Measurements from ENCODE around the gene TMIGD2. TPM values are rescaled to one million over a fixed set of nuclear protein-coding genes. Genes with fewer than 3 reads are reported as not detected.
"Not testable (repeated sequence)": the region's sequence is repeated elsewhere in the genome, so short reads cannot be mapped to it uniquely, and the experiment has no call there.

Gene TMIGD2
- total RNA-seq, 3 donors from 2014 or later, result not detected

GRCh38 chr19:4278419-4279266 lies 23.5 kb downstream of the TMIGD2 start, which contains the start of gene SHD:
SHD (plus strand) TSS chr19:4279266; CDS start chr19:4280064, 798 bp downstream.
- H3K36me3 ChIP-seq, result no peaks in the 10 kb centered on the region
- H3K4me3 ChIP-seq, result peak within 1 kb of the TSS in 2 of 3 donors; percentile 26 to 57
- TF ChIP-seq POLR2A (IDR thresholded peaks at IDR 0.05), result no peak
- TF ChIP-seq POLR2AphosphoS5 (IDR thresholded peaks at IDR 0.05), result no peak
- TF ChIP-seq CTCF (IDR thresholded peaks at IDR 0.05), result no peak
- peaks cover 4 to 12% of the 10 kb centered on the region in 2 donors for H3K4me1 ChIP-seq
- H3K9me3 ChIP-seq, result no peaks in the 10 kb centered on the region
- no peak within 1 kb of the TSS for H3K27ac ChIP-seq
- no peak for DNase-seq (ENCODE audit: low spot score in 2 of 2)
- peaks cover 12 to 54% of the 10 kb centered on the region in 2 donors for H3K27me3 ChIP-seq
- intact Hi-C loops (cut with DNase I; ENCODE audit: low total_unique reads), result no loop called here

DNA sequence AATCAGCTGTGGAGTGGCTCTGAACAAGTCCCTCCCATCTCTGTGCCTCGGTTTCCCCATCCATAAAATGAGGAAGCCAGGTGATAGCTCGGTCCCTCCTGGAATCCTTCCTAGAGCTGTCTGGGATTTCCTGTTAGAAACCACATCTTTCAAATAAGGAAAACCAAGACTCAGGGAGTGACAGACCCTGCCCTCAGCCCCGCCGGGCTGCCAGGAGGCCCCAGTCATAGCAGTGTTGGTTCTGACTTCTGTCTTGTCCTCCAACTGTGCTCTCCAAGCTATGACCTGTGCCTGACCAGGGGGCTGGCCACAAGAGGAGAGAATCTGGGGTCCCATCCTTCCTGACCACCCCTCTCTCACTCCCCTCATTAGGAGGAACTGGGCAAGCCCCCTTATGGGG lies 24.2 kb downstream of the TMIGD2 start:
- H3K4me1 ChIP-seq, result peaks cover 4 to 12% of the 10 kb centered on the region in 2 donors
- H3K4me3 ChIP-seq, result no peak overlapping the region
- TF ChIP-seq CTCF (IDR thresholded peaks at IDR 0.05) (no peak), POLR2A (IDR thresholded peaks at IDR 0.05) (no peak), POLR2AphosphoS5 (IDR thresholded peaks at IDR 0.05) (no peak)
- H3K27me3 ChIP-seq, result peaks cover 12 to 52% of the 10 kb centered on the region in 2 donors
- intact Hi-C loops (cut with DNase I; ENCODE audit: low total_unique reads), result no loop called here
- DNase-seq (ENCODE audit: low spot score in 2 of 2), result no peak
- no peaks in the 10 kb centered on the region for H3K36me3 ChIP-seq
- no peak overlapping the region for H3K27ac ChIP-seq
- H3K9me3 ChIP-seq, result no peaks in the 10 kb centered on the region

DNA sequence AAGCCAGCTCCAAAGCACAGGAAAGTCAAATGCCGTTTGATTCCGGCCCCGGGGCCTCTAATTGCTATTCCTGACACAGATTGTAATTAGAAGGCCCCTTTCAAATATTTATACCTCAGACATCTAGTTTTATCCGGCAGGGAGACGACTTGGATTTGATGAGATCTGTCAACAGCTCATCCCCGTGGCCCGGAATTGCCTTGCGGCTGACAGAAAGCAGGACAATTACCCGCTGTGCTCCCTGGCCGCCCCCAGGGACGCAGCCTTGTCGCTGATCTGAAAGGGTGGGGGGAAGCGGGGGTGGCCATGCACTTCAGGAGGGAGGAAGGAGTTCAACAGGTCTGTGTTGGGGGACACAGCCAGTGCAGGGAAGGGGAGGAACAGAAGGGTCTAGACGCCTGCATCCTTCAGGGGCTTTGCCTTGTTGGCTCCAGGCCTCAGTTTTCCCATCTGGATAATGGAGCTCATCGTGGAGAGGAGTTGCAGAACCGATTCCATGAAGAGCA lies 24.9 kb downstream of the TMIGD2 start:
- Histone ChIP-seq H3K9me3 (no peaks in the 10 kb centered on the region), H3K4me3 (no peak overlapping the region), H3K4me1 (peaks cover 4 to 12% of the 10 kb centered on the region in 2 donors), H3K27me3 (peaks cover 12 to 47% of the 10 kb centered on the region in 2 donors), H3K27ac (no peak overlapping the region), H3K36me3 (no peaks in the 10 kb centered on the region)
- TF ChIP-seq POLR2A (IDR thresholded peaks at IDR 0.05), result no peak
- DNase-seq (ENCODE audit: low spot score in 2 of 2), result no peak
- intact Hi-C loops (cut with DNase I; ENCODE audit: low total_unique reads), result no loop called here

DNA sequence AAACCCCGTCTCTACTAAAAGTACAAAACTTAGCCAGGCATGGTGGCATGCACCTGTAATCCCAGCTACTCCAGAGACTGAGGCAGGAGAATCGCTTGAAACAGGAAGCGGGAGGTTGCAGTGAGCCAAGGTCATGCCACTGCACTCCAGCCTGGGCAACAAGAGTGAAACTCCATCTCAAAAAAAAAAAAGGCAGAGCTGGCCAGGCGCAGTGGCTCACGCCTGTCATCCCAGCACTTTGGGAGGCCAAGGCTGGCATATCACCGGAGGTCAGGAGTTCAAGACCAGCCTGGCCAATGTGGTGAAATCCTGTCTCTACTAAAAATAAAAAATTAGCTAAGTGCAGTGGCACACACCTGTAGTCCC lies 27.9 kb downstream of the TMIGD2 start:
- intact Hi-C loops (cut with DNase I; ENCODE audit: low total_unique reads), result not testable (repeated sequence)

DNA sequence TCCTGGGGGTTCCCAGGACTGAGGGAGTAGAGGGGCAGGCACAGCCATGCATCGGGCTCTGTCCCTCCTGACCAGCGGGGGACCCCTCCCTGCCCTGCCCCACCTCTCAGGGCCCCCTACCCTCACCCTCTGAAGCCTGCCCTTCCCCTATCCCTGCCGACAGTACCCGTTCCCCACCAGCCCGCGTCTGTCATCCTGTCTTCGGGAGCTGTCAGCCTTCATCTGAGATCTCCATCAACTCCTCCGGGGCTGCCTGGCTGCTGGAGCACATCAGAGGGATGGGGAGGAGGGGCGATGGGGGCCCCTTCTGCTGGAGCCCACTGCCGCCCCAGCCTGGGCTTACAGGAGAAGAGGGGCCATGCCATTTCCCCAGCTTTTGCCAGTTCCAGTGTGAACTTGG lies 29.3 kb downstream of the TMIGD2 start:
- H3K9me3 ChIP-seq, result no peaks in the 10 kb centered on the region
- peaks cover 0 to 5% of the 10 kb centered on the region in 2 donors for H3K27me3 ChIP-seq
- H3K4me3 ChIP-seq, result no peak overlapping the region
- no peaks in the 10 kb centered on the region for H3K4me1 ChIP-seq
- peaks cover 9% of the 10 kb centered on the region for H3K36me3 ChIP-seq
- DNase-seq (ENCODE audit: low spot score in 2 of 2), result no peak
- H3K27ac ChIP-seq, result no peak overlapping the region
- TF ChIP-seq POLR2A (IDR thresholded peaks at IDR 0.05) (no peak), CTCF (IDR thresholded peaks at IDR 0.05) (no peak), POLR2AphosphoS5 (IDR thresholded peaks at IDR 0.05) (no peak)
- intact Hi-C loops (cut with DNase I; ENCODE audit: low total_unique reads), result no loop called here

More for the DNA sequence above, 27.9 kb downstream of the TMIGD2 start:
- peaks cover 5 to 19% of the 10 kb centered on the region in 2 donors for H3K27me3 ChIP-seq
- H3K4me1 ChIP-seq; H3K27ac ChIP-seq; DNase-seq (ENCODE audit: low spot score in 2 of 2); H3K4me3 ChIP-seq; H3K9me3 ChIP-seq; H3K36me3 ChIP-seq: not testable (repeated sequence)

- no peak for DNase-seq (ENCODE audit: low spot score in 2 of 2)
- intact Hi-C loops (cut with DNase I; ENCODE audit: low total_unique reads), result loop anchor here (10.0 kb wide), 1 partner anchor 96 kb away; no protein-coding TSS in a partner anchor
- Histone ChIP-seq H3K4me3 (no peak overlapping the region), H3K27ac (peak overlapping the region in 1 of 2 donors; percentile 64), H3K36me3 (peaks cover 9% of the 10 kb centered on the region), H3K9me3 (no peaks in the 10 kb centered on the region), H3K27me3 (no peaks in the 10 kb centered on the region), H3K4me1 (no peaks in the 10 kb centered on the region)
- TF ChIP-seq CTCF (IDR thresholded peaks at IDR 0.05) (no peak), POLR2A (IDR thresholded peaks at IDR 0.05) (no peak), POLR2AphosphoS5 (IDR thresholded peaks at IDR 0.05) (no peak)
Observed at GRCh38 chr19:4268816-4269430, 33.3 kb downstream of the TMIGD2 start.

Measured in breast epithelium (tissue), 4 donors.